ENCODE results near the gene GNRHR. TPM values are rescaled to one million over a fixed set of nuclear protein-coding genes. Genes with fewer than 3 reads are reported as not detected.
"Not testable (repeated sequence)": the region's sequence is repeated elsewhere in the genome, so short reads cannot be mapped to it uniquely, and the experiment has no call there.

Gene GNRHR
- total RNA-seq, 6 experiments from 2014 or later = not detected

- H3K4me1 ChIP-seq = no peaks in the 10 kb centered on the region
- no peaks in the 10 kb centered on the region for H3K27me3 ChIP-seq
- no peaks in the 10 kb centered on the region for H3K9me3 ChIP-seq
- H3K27ac ChIP-seq = no peak overlapping the region
- 100% methylated on average over 1 of the region's 1 CpG for WGBS (ENCODE audit: insufficient coverage, low coverage, low lambda C conversion rate, missing lambda C conversion rate)
- DNase-seq (no peak), ATAC-seq (no peak)
- H3K36me3 ChIP-seq = no peaks in the 10 kb centered on the region
- TF ChIP-seq POLR2A (IDR thresholded peaks at IDR 0.05) (no peak), CTCF (IDR thresholded peaks at IDR 0.05) (no peak)
- intact Hi-C loops (cut with DNase I) = no loop called here
- no peak overlapping the region for H3K4me3 ChIP-seq
Measured at GRCh38 chr4:67736262-67736661, 17.9 kb downstream of the GNRHR start.

GRCh38 chr4:67735325-67735724 lies 18.9 kb downstream of the GNRHR start:
- no peaks in the 10 kb centered on the region for H3K4me1 ChIP-seq
- DNase-seq = no peak
- H3K27ac ChIP-seq = no peak overlapping the region
- no peak overlapping the region for H3K4me3 ChIP-seq
- no peaks in the 10 kb centered on the region for H3K36me3 ChIP-seq
- intact Hi-C loops (cut with DNase I) = no loop called here
- no peak for ATAC-seq
- TF ChIP-seq CTCF (IDR thresholded peaks at IDR 0.05) (no peak), POLR2A (IDR thresholded peaks at IDR 0.05) (no peak)
- H3K9me3 ChIP-seq = no peaks in the 10 kb centered on the region
- H3K27me3 ChIP-seq = no peaks in the 10 kb centered on the region

GRCh38 chr4:67730511-67730910 lies 23.7 kb downstream of the GNRHR start:
- DNase-seq; H3K4me3 ChIP-seq; H3K27me3 ChIP-seq; H3K36me3 ChIP-seq; ATAC-seq; H3K27ac ChIP-seq; H3K4me1 ChIP-seq; H3K9me3 ChIP-seq; intact Hi-C loops (cut with DNase I): not testable (repeated sequence)
- WGBS (ENCODE audit: insufficient coverage, low coverage, low lambda C conversion rate, missing lambda C conversion rate) = 88% methylated on average over 3 of the region's 3 CpGs

- WGBS (ENCODE audit: insufficient coverage, low coverage, low lambda C conversion rate, missing lambda C conversion rate) = 57% methylated on average over 4 of the region's 4 CpGs
- DNase-seq = no peak
- no peak for TF ChIP-seq CTCF (IDR thresholded peaks at IDR 0.05)
- no peak for TF ChIP-seq POLR2A (IDR thresholded peaks at IDR 0.05)
- no peak for ATAC-seq
- Histone ChIP-seq H3K36me3 (no peaks in the 10 kb centered on the region), H3K9me3 (peaks cover 0 to 6% (median 0%) of the 10 kb centered on the region in 4 donors), H3K4me1 (peaks cover 0 to 7% (median 0%) of the 10 kb centered on the region in 4 donors), H3K4me3 (no peak overlapping the region), H3K27me3 (no peaks in the 10 kb centered on the region), H3K27ac (no peak overlapping the region)
- intact Hi-C loops (cut with DNase I) = no loop called here
Measured at GRCh38 chr4:67727124-67727850, 26.9 kb downstream of the GNRHR start.

- WGBS (ENCODE audit: insufficient coverage, low coverage, low lambda C conversion rate, missing lambda C conversion rate) = 100% methylated on average over 2 of the region's 4 CpGs
Measured at GRCh38 chr4:67725981-67726380, 28.2 kb downstream of the GNRHR start.

More at GRCh38 chr4:67725981-67726380, 28.2 kb downstream of the GNRHR start:
- intact Hi-C loops (cut with DNase I) = no loop called here
- Histone ChIP-seq H3K4me1 (peaks cover 0 to 7% (median 0%) of the 10 kb centered on the region in 4 donors), H3K9me3 (peaks cover 0 to 6% (median 0%) of the 10 kb centered on the region in 4 donors), H3K4me3 (no peak overlapping the region), H3K36me3 (no peaks in the 10 kb centered on the region), H3K27ac (no peak overlapping the region), H3K27me3 (no peaks in the 10 kb centered on the region)
- ATAC-seq = no peak
- no peak for DNase-seq
- TF ChIP-seq CTCF (IDR thresholded peaks at IDR 0.05) = no peak
- no peak for TF ChIP-seq POLR2A (IDR thresholded peaks at IDR 0.05)

All from right lobe of liver (tissue), 6 donors.